HepG2 (cell line): ENCODE results near the gene URI1.

Experiments used
- ATF2 ChIP-seq: sonication (generic); formaldehyde crosslinking; IDR thresholded peaks from 2 replicates; pipeline ENCODE4 v1.4.0; 2020; ENCODE audit warnings: missing genetic modification reagents
- ATRX ChIP-seq: sonication (generic); formaldehyde crosslinking; IDR thresholded peaks from 2 replicates; pipeline ENCODE4 v1.4.0; 2020; ENCODE audit warnings: missing genetic modification reagents, borderline replicate concordance
- BRCA1 ChIP-seq: sonication (generic); formaldehyde crosslinking; IDR thresholded peaks from 2 replicates; pipeline ENCODE4 v1.4.0; 2020; ENCODE audit warnings: missing genetic modification reagents
- ETV6 ChIP-seq: sonication (generic); formaldehyde crosslinking; conservative IDR thresholded peaks from 2 replicates; pipeline ENCODE4 v1.4.0; 2020; ENCODE audit warnings: missing genetic modification reagents
- FOSL2 ChIP-seq: sonication (generic); formaldehyde crosslinking; IDR thresholded peaks from 2 replicates; pipeline ENCODE4 v1.4.0; 2020; ENCODE audit warnings: missing genetic modification reagents
- FOXK1 ChIP-seq: sonication (generic); formaldehyde crosslinking; IDR thresholded peaks from 2 replicates; pipeline ENCODE4 v1.4.0; 2020; ENCODE audit warnings: low read depth, missing genetic modification reagents, borderline replicate concordance
- FOXM1 ChIP-seq: sonication (generic); formaldehyde crosslinking; IDR thresholded peaks from 2 replicates; pipeline ENCODE4 v1.5.0; 2020; ENCODE audit warnings: missing genetic modification reagents
- HDAC2 ChIP-seq: sonication (generic); formaldehyde crosslinking; IDR thresholded peaks from 2 replicates; pipeline ENCODE4 v1.4.0; 2020; ENCODE audit warnings: missing genetic modification reagents
- KDM5A ChIP-seq: fragments of 200-600 bp; sonication (generic); IDR thresholded peaks from 2 replicates; pipeline ENCODE4 v1.7.0; 2018; ENCODE audit warnings: antibody characterized with exemption, mild to moderate bottlenecking, low read length, borderline replicate concordance
- MAX ChIP-seq: IDR thresholded peaks from 2 replicates; pipeline ENCODE4 v1.6.1; 2012; ENCODE audit warnings: inconsistent platforms
- MXI1 ChIP-seq: IDR thresholded peaks from 3 replicates; pipeline ENCODE4 v1.6.1; 2012; ENCODE audit warnings: low read depth, low read length, inconsistent platforms, borderline replicate concordance
- ZNF776 ChIP-seq: sonication (generic); formaldehyde crosslinking; IDR thresholded peaks from 2 replicates; pipeline ENCODE4 v1.4.0; 2020; ENCODE audit warnings: mild to moderate bottlenecking, missing genetic modification reagents

- TF ChIP-seq BRCA1 (no peak), MAX (no peak), ATF2 (CRISPR knock-in tag) (no peak), FOSL2 (CRISPR knock-in tag) (no peak), HDAC2 (no peak), MXI1 (no peak), KDM5A (no peak), FOXK1 (no peak), ATRX (CRISPR knock-in tag) (no peak), ETV6 (CRISPR knock-in tag) (no peak), FOXM1 (CRISPR knock-in tag) (no peak), ZNF776 (CRISPR knock-in tag) (no peak)
Observed at GRCh38 chr19:30044273-30045248, 102.5 kb downstream of the URI1 start.
